GM12878 (cell line): ENCODE data around the gene NAV3.

Source experiments
- CTCF ChIP-seq, 3 experiments: IDR thresholded peaks in 2 of 3; conservative IDR thresholded peaks in 1 of 3; 2 replicates each; pipeline ENCODE4 v1.5.1; 2011; ENCODE audit warnings: low read depth in 3 of 3, low read length in 3 of 3, mild to moderate bottlenecking in 3 of 3, control low read depth in 2 of 3, moderate library complexity in 2 of 3, inconsistent platforms in 1 of 3, mixed read lengths in 1 of 3; ENCODE audit not compliant: control insufficient read depth in 2 of 3, insufficient read depth in 1 of 3; ENCODE audit errors: extremely low read depth in 1 of 3
- PAX8 ChIP-seq: fragments of 450-650 bp; IDR thresholded peaks from 2 replicates; pipeline ENCODE4 v1.6.1; 2017; ENCODE audit warnings: mild to moderate bottlenecking, moderate library complexity
- RAD21 ChIP-seq: IDR thresholded peaks from 2 replicates; pipeline ENCODE4 v1.6.1; 2011; ENCODE audit warnings: mild to moderate bottlenecking, low read depth, low read length, moderate library complexity; ENCODE audit not compliant: insufficient read depth
- RBBP5 ChIP-seq: fragments of 200-600 bp; sonication (generic); conservative IDR thresholded peaks from 2 replicates; pipeline ENCODE4 v1.6.1; 2016
- SIN3A ChIP-seq: IDR thresholded peaks from 2 replicates; pipeline ENCODE4 v1.6.1; 2012; ENCODE audit warnings: low read depth, low read length, improper control_type of control experiment
- SMC3 ChIP-seq: IDR thresholded peaks from 2 replicates; pipeline ENCODE4 v1.6.1; 2011; ENCODE audit warnings: low read length, improper control_type of control experiment, borderline replicate concordance
- SRF ChIP-seq, 2 experiments: IDR thresholded peaks; 2 replicates each; pipeline ENCODE4 v1.6.1; 2011; ENCODE audit warnings: low read depth in 2 of 2, low read length in 2 of 2, mild to moderate bottlenecking in 1 of 2, moderate library complexity in 1 of 2

GRCh38 chr12:77979597-77980250, 149.0 kb downstream of the NAV3 start:
- TF ChIP-seq SIN3A (no peak), RBBP5 (no peak), RAD21 (no peak), SRF (IDR thresholded peaks at IDR 0.05; ENCODE audit: low read depth in 2 of 2, low read length in 2 of 2) (no peak), SMC3 (no peak), CTCF (IDR thresholded peaks at IDR 0.05 in 2 of 3, conservative IDR thresholded peaks at IDR 0.05 in 1 of 3; ENCODE audit: control insufficient read depth in 2 of 3, extremely low read depth in 1 of 3, insufficient read depth in 1 of 3, low read depth in 3 of 3, low read length in 3 of 3) (no peak), PAX8 (no peak)
